CD14-positive monocyte (primary cell): ENCODE results near the gene UBN2. TPM values are rescaled to one million over a fixed set of nuclear protein-coding genes. Genes with fewer than 3 reads are reported as not detected.
A peak's percentile ranks its signal among the peaks of the same experiment; 100 is the strongest.

Source experiments
- DNase-seq, 3 donors: peaks; one replicate each; pipeline ENCODE4 v3.0.0-alpha.2; 2011 to 2022
- H2AFZ ChIP-seq: 2 replicates; pipeline ENCODE4 v1.6.0; 2012; ENCODE audit warnings: mild to moderate bottlenecking, low read depth, low read length, inconsistent platforms; ENCODE audit not compliant: insufficient read depth, poor library complexity, severe bottlenecking
- H3K27ac ChIP-seq, 2 donors: 1 replicate in 1 of 2; 2 replicates in 1 of 2; pipeline ENCODE4 v1.5.1; 2012 to 2013; ENCODE audit warnings: low read length in 2 of 2, control low read depth in 1 of 2, inconsistent platforms in 1 of 2, low read depth in 1 of 2, mild to moderate bottlenecking in 1 of 2
- H3K27me3 ChIP-seq, 2 donors: one replicate each; pipeline versions ENCODE4 v1.6.0 to v1.6.1; 2011 to 2013; ENCODE audit warnings: low read length in 2 of 2; ENCODE audit not compliant: control insufficient read depth in 2 of 2, insufficient read depth in 2 of 2
- H3K36me3 ChIP-seq, 2 donors: replicated peaks in 1 of 2; 1 replicate in 1 of 2; 2 replicates in 1 of 2; pipeline versions ENCODE4 v1.5.1 to v1.6.1; 2012 to 2013; ENCODE audit warnings: low read length in 2 of 2, control low read depth in 1 of 2, inconsistent platforms in 1 of 2, mild to moderate bottlenecking in 1 of 2; ENCODE audit not compliant: insufficient read depth in 2 of 2, control insufficient read depth in 1 of 2
- H3K4me1 ChIP-seq, 2 donors: 1 replicate in 1 of 2; 2 replicates in 1 of 2; pipeline versions ENCODE4 v1.5.1 to v1.6.1; 2012 to 2013; ENCODE audit warnings: low read length in 2 of 2, control low read depth in 1 of 2, inconsistent platforms in 1 of 2, mild to moderate bottlenecking in 1 of 2, moderate library complexity in 1 of 2; ENCODE audit not compliant: insufficient read depth in 2 of 2, control insufficient read depth in 1 of 2
- H3K4me2 ChIP-seq: replicated peaks from 2 replicates; pipeline ENCODE3; 2012; ENCODE audit warnings: low read length, moderate library complexity, mild to moderate bottlenecking; ENCODE audit not compliant: poor library complexity, severe bottlenecking; ENCODE audit errors: extremely low read depth
- H3K4me3 ChIP-seq, 3 experiments: fragments of 200-600 bp in 1 of 3; sonication (generic) in 1 of 3; replicated peaks in 1 of 3; 1 replicate in 2 of 3; 2 replicates in 1 of 3; pipeline ENCODE4 v1.5.1; 2011 to 2013; ENCODE audit warnings: low read length in 3 of 3, mild to moderate bottlenecking in 3 of 3, control low read depth in 2 of 3, low read depth in 2 of 3, inconsistent platforms in 1 of 3, moderate library complexity in 1 of 3
- H3K79me2 ChIP-seq: 2 replicates; pipeline ENCODE4 v1.6.0; 2012; ENCODE audit warnings: mild to moderate bottlenecking, control low read depth, inconsistent platforms, low read length, moderate library complexity; ENCODE audit not compliant: insufficient read depth
- H3K9ac ChIP-seq: 2 replicates; pipeline ENCODE4 v1.6.0; 2017; ENCODE audit warnings: low read length, mild to moderate bottlenecking; ENCODE audit not compliant: insufficient read depth, poor library complexity, severe bottlenecking
- H3K9me3 ChIP-seq, 2 donors: replicated peaks in 1 of 2; 1 replicate in 1 of 2; 2 replicates in 1 of 2; pipeline versions ENCODE4 v1.5.1 to v1.6.1; 2012 to 2013; ENCODE audit warnings: low read length in 2 of 2, control low read depth in 1 of 2; ENCODE audit not compliant: control insufficient read depth in 1 of 2, insufficient read depth in 1 of 2
- H4K20me1 ChIP-seq: 2 replicates; pipeline ENCODE4 v1.6.0; 2012; ENCODE audit warnings: mild to moderate bottlenecking, low read length, control low read depth, moderate library complexity; ENCODE audit not compliant: insufficient read depth
- H3K27ac Mint-ChIP-seq, 7 donors: one replicate each; pipeline ENCODE4 v1.8.0; 2020; ENCODE audit warnings: mild to moderate bottlenecking in 7 of 7, mixed read lengths in 7 of 7, moderate library complexity in 6 of 7, inconsistent platforms in 2 of 7
- H3K27me3 Mint-ChIP-seq, 3 donors: one replicate each; pipeline ENCODE4 v1.8.0; 2021 to 2022; ENCODE audit warnings: low read depth in 3 of 3, mild to moderate bottlenecking in 3 of 3, mixed read lengths in 3 of 3, moderate library complexity in 3 of 3, inconsistent platforms in 1 of 3
- H3K36me3 Mint-ChIP-seq, 2 donors: one replicate each; pipeline ENCODE4 v1.8.0; 2020; ENCODE audit warnings: mixed read lengths in 2 of 2, inconsistent platforms in 1 of 2, mild to moderate bottlenecking in 1 of 2
- H3K4me1 Mint-ChIP-seq: one replicate; pipeline ENCODE4 v1.8.0; 2020; ENCODE audit warnings: mild to moderate bottlenecking, mixed read lengths
- H3K4me3 Mint-ChIP-seq, 2 donors: one replicate each; pipeline ENCODE4 v1.8.0; 2020; ENCODE audit warnings: mild to moderate bottlenecking in 2 of 2, mixed read lengths in 2 of 2, moderate library complexity in 1 of 2
- H3K9me3 Mint-ChIP-seq, 7 donors: one replicate each; pipeline ENCODE4 v1.8.0; 2020 to 2022; ENCODE audit warnings: mixed read lengths in 7 of 7, mild to moderate bottlenecking in 6 of 7, moderate library complexity in 6 of 7, inconsistent platforms in 2 of 7
- WGBS: methylation state at CpG from one replicate; pipeline ENCODE4 v1.1.5; 2013; ENCODE audit warnings: missing lambda C conversion rate; ENCODE audit not compliant: insufficient coverage; 5-methylcytosine and 5-hydroxymethylcytosine counted together
- intact Hi-C, 2 donors: fragments of 100-400 bp; cut with micrococcal nuclease; formaldehyde crosslinking; loops; one replicate each; pipeline versions ENCODE4 v1.15.0 to v1.15.1; 2023
- polyA plus RNA-seq, 3 donors: library from polyadenylated mRNA; depleted of rRNA in 1 of 3; unstranded in 2 of 3; stranded (reverse) in 1 of 3; fragments of 300-500 nt in 2 of 3; fragments of >200 nt in 1 of 3; fragmentation: Illumina TruSeq in 2 of 3; gene quantifications; 1 replicate in 2 of 3; 2 replicates in 1 of 3; pipeline ENCODE4 v1.2.3, GENCODE V29; 2012 to 2021
- TF ChIP-seq, protein P1 (sequence below): fragments of 200-600 bp; IDR thresholded peaks from one replicate; pipeline ENCODE4 v1.8.0; 2022; ENCODE audit warnings: antibody characterized with exemption, mild to moderate bottlenecking

Gene UBN2
- polyA plus RNA-seq, 3 donors: 0.80 to 4.2 (median 1.6) TPM

DNA sequence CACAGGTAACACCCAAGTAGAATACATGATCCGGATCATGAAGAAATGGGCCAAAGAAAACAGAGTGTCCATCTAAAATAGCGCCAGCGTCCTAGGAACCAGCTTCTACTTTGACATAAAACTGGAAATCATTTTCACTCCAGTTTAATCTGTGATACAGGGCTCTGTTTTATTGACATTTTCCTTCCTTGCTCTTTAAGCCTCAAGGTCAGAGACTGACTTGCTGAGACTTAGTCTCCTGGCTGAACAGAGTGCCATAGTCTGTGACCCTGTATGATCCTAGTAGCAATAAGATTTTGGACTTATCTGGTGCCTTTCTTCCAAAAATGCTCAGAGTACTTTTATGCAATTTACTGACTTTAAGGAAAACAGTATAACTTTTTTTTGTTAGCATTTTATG, 41.7 kb upstream of the UBN2 start:
- H2AFZ ChIP-seq: no peak overlapping the region
- H3K4me1 Mint-ChIP-seq: no peaks in the 10 kb centered on the region
- no peak overlapping the region for H3K4me2 ChIP-seq
- 100% methylated on average over 1 of the region's 3 CpGs for WGBS
- no peak overlapping the region for H3K9ac ChIP-seq
- no peaks in the 10 kb centered on the region for H3K79me2 ChIP-seq
- no peak overlapping the region for H3K4me3 Mint-ChIP-seq
- H4K20me1 ChIP-seq: no peaks in the 10 kb centered on the region
- no peak for DNase-seq
- intact Hi-C loops: no loop called here
- H3K36me3 Mint-ChIP-seq: no peaks in the 10 kb centered on the region
- no peak overlapping the region for H3K4me3 ChIP-seq
- H3K36me3 ChIP-seq: no peaks in the 10 kb centered on the region
- no peak overlapping the region for H3K27ac Mint-ChIP-seq
- H3K27me3 Mint-ChIP-seq: no peaks in the 10 kb centered on the region
- H3K27me3 ChIP-seq: no peaks in the 10 kb centered on the region
- TF ChIP-seq, protein P1, sequence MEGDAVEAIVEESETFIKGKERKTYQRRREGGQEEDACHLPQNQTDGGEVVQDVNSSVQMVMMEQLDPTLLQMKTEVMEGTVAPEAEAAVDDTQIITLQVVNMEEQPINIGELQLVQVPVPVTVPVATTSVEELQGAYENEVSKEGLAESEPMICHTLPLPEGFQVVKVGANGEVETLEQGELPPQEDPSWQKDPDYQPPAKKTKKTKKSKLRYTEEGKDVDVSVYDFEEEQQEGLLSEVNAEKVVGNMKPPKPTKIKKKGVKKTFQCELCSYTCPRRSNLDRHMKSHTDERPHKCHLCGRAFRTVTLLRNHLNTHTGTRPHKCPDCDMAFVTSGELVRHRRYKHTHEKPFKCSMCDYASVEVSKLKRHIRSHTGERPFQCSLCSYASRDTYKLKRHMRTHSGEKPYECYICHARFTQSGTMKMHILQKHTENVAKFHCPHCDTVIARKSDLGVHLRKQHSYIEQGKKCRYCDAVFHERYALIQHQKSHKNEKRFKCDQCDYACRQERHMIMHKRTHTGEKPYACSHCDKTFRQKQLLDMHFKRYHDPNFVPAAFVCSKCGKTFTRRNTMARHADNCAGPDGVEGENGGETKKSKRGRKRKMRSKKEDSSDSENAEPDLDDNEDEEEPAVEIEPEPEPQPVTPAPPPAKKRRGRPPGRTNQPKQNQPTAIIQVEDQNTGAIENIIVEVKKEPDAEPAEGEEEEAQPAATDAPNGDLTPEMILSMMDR: no peak
- peaks cover 0 to 2% (median 0%) of the 10 kb centered on the region in 7 donors for H3K9me3 Mint-ChIP-seq
- no peak overlapping the region for H3K27ac ChIP-seq
- no peaks in the 10 kb centered on the region for H3K4me1 ChIP-seq
- H3K9me3 ChIP-seq: no peaks in the 10 kb centered on the region

DNA sequence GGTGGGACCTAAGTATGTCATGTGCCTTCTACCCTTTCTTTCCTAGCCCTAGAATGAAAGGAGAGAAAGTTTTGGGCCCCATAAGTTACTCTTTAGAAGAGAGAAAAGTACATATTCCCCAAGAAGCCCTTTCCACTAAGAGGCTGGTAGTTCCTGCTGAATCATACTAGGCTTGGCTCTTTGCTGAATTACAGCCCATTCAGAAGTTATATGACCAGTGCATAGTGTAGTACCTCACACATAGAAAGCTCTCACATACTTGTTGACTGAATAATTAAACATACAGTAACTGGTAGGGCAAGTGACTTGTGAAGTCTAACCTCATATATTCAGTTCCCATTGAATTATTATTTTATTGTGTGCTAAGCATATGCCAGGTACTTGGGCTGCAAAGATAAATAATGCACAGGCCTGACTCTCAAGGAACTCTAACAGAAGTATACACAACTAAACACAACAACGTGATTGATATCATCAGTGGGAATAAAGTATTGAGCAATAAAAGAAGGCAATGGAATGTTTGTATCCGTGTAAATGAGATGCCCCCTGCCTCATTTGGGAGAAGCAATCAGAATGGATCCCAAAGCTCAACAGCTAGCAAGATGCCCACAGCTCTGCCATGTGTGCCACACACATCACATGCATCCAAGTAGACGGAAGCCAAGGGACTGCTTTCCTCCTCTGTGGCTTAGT, 38.9 kb upstream of the UBN2 start:
- Histone ChIP-seq H3K9ac (no peak overlapping the region), H3K27me3 (no peaks in the 10 kb centered on the region), H3K4me3 (no peak overlapping the region), H3K4me2 (no peak overlapping the region), H2AFZ (no peak overlapping the region), H3K36me3 (no peaks in the 10 kb centered on the region), H3K4me1 (no peaks in the 10 kb centered on the region), H3K79me2 (no peaks in the 10 kb centered on the region), H3K9me3 (no peaks in the 10 kb centered on the region), H3K27ac (no peak overlapping the region), H4K20me1 (no peaks in the 10 kb centered on the region)
- no peak for DNase-seq
- no peaks in the 10 kb centered on the region for H3K36me3 Mint-ChIP-seq
- intact Hi-C loops: no loop called here
- H3K4me1 Mint-ChIP-seq: no peaks in the 10 kb centered on the region
- peaks cover 0 to 1% (median 0%) of the 10 kb centered on the region in 3 donors for H3K27me3 Mint-ChIP-seq
- peaks cover 0 to 7% (median 3%) of the 10 kb centered on the region in 7 donors for H3K9me3 Mint-ChIP-seq
- TF ChIP-seq, protein P1: no peak
- H3K4me3 Mint-ChIP-seq: no peak overlapping the region
- no CpG with 5 or more reads among the region's 3 CpGs for WGBS
- peak overlapping the region in 1 of 7 donors; percentile 69 for H3K27ac Mint-ChIP-seq
